ENCODE data around the gene DDX10. TPM values are rescaled to one million over a fixed set of nuclear protein-coding genes. Genes with fewer than 3 reads are reported as not detected.
"Not testable (repeated sequence)": the region's sequence is repeated elsewhere in the genome, so short reads cannot be mapped to it uniquely, and the experiment has no call there.

DDX10 gene
- polyA plus RNA-seq, 10 donors: 18.3 to 27.2 (median 21.9) TPM

- no peak for DNase-seq
Measured at GRCh38 chr11:108713076-108713790, 48.4 kb downstream of the DDX10 start.

GRCh38 chr11:108715239-108715638 lies 50.4 kb downstream of the DDX10 start:
- no peak for DNase-seq

GRCh38 chr11:108718466-108718865 lies 53.6 kb downstream of the DDX10 start:
- no peak for DNase-seq

GRCh38 chr11:108724974-108725689 lies 60.3 kb downstream of the DDX10 start:
- no peak for DNase-seq

GRCh38 chr11:108726077-108726800 lies 61.4 kb downstream of the DDX10 start:
- DNase-seq: no peak

- no peak for DNase-seq
Measured at GRCh38 chr11:108727665-108728064, 62.8 kb downstream of the DDX10 start.

GRCh38 chr11:108729227-108729871 lies 64.5 kb downstream of the DDX10 start:
- no peak for DNase-seq

GRCh38 chr11:108732395-108732794 lies 67.5 kb downstream of the DDX10 start:
- DNase-seq: no peak

GRCh38 chr11:108733479-108734116 lies 68.7 kb downstream of the DDX10 start:
- no peak for DNase-seq

GRCh38 chr11:108734283-108734682 lies 69.4 kb downstream of the DDX10 start:
- DNase-seq: no peak

GRCh38 chr11:108734956-108735559 lies 70.2 kb downstream of the DDX10 start:
- DNase-seq: no peak

GRCh38 chr11:108740132-108740531 lies 75.3 kb downstream of the DDX10 start:
- DNase-seq: not testable (repeated sequence)

GRCh38 chr11:108743851-108744250 lies 79.0 kb downstream of the DDX10 start:
- DNase-seq: no peak

GRCh38 chr11:108748968-108749367 lies 84.1 kb downstream of the DDX10 start:
- no peak for DNase-seq

GRCh38 chr11:108751444-108751843 lies 86.6 kb downstream of the DDX10 start:
- no peak for DNase-seq

GRCh38 chr11:108752297-108752751 lies 87.5 kb downstream of the DDX10 start:
- no peak for DNase-seq

- DNase-seq: peak; percentile 54 to 88 (median 64)
Measured at GRCh38 chr11:108754901-108755625, 90.2 kb downstream of the DDX10 start.

- DNase-seq: no peak
Measured at GRCh38 chr11:108757630-108758029, 92.8 kb downstream of the DDX10 start.

- no peak for DNase-seq
Measured at GRCh38 chr11:108758458-108758857, 93.6 kb downstream of the DDX10 start.

GRCh38 chr11:108766596-108767173 lies 101.8 kb downstream of the DDX10 start:
- DNase-seq: no peak
